Endothelial cell of umbilical vein (primary cell): Measurements from ENCODE around the gene ZNRF3.

Source experiments
- CTCF ChIP-seq, 2 donors: IDR thresholded peaks; 1 replicate in 1 of 2; 2 replicates in 1 of 2; pipeline ENCODE4 v1.5.1; 2011; ENCODE audit warnings: low read length in 2 of 2, mild to moderate bottlenecking in 2 of 2, moderate library complexity in 2 of 2, control low read depth in 1 of 2, inconsistent platforms in 1 of 2, low read depth in 1 of 2; ENCODE audit not compliant: insufficient read depth in 1 of 2; ENCODE audit errors: extremely low read depth in 1 of 2
- EZH2 ChIP-seq: IDR thresholded peaks from 2 replicates; pipeline ENCODE4 v1.6.1; 2012; ENCODE audit warnings: borderline replicate concordance, low read depth, mild to moderate bottlenecking, moderate library complexity, low read length, inconsistent platforms; ENCODE audit not compliant: severe bottlenecking
- JUN ChIP-seq: IDR thresholded peaks from 2 replicates; pipeline ENCODE4 v1.6.1; 2011; ENCODE audit warnings: borderline replicate concordance, low read depth; ENCODE audit not compliant: insufficient read length, insufficient read depth
- MAX ChIP-seq: IDR thresholded peaks from 2 replicates; pipeline ENCODE4 v1.6.1; 2011; ENCODE audit not compliant: insufficient read depth, insufficient read length
- MYC ChIP-seq: IDR thresholded peaks from one replicate; pipeline ENCODE4 v1.6.1; 2011; ENCODE audit warnings: mild to moderate bottlenecking, low read depth, low read length
- POLR2A ChIP-seq: IDR thresholded peaks from 2 replicates; pipeline ENCODE4 v1.6.1; 2012; ENCODE audit warnings: low read depth, mild to moderate bottlenecking, control low read depth, low read length
- POLR2AphosphoS5 ChIP-seq: IDR thresholded peaks from 2 replicates; pipeline ENCODE4 v1.6.1; 2012; ENCODE audit warnings: low read depth, mild to moderate bottlenecking, control low read depth, low read length, moderate library complexity; ENCODE audit not compliant: insufficient read depth

GRCh38 chr22:28943501-28943879, 60.1 kb downstream of the ZNRF3 start:
- TF ChIP-seq POLR2A = no peak
- TF ChIP-seq CTCF (IDR thresholded peaks at IDR 0.05; ENCODE audit: extremely low read depth in 1 of 2, insufficient read depth in 1 of 2, low read depth in 1 of 2, low read length in 2 of 2) = no peak
- TF ChIP-seq POLR2AphosphoS5 = no peak
- TF ChIP-seq EZH2 = no peak
- TF ChIP-seq MYC = no peak
- no peak for TF ChIP-seq MAX
- TF ChIP-seq JUN = no peak
